A549 (cell line): ENCODE measurements around the gene NOL9.

Source experiments
- CTCF ChIP-seq: fragments of >200 bp; sonication (Bioruptor Twin); formaldehyde crosslinking; IDR thresholded peaks from 3 replicates; pipeline ENCODE4 v1.5.1; 2016
- EP300 ChIP-seq, 2 experiments: fragments of >200 bp; sonication (Bioruptor Twin); formaldehyde crosslinking; IDR thresholded peaks; 2 replicates in 1 of 2; 3 replicates in 1 of 2; pipeline ENCODE4 v1.6.1; 2016 to 2017
- GATA3 ChIP-seq: IDR thresholded peaks from 2 replicates; pipeline ENCODE4 v1.6.1; 2012; ENCODE audit warnings: borderline replicate concordance
- HOXA7 ChIP-seq: fragments of 250-450 bp; sonication (Bioruptor Pico); IDR thresholded peaks from 2 replicates; pipeline ENCODE4 v1.5.0; 2020; ENCODE audit warnings: mild to moderate bottlenecking, moderate library complexity
- JUN ChIP-seq, 2 experiments: fragments of >200 bp; sonication (Bioruptor Twin); formaldehyde crosslinking; IDR thresholded peaks; 2 replicates in 1 of 2; 3 replicates in 1 of 2; pipeline ENCODE4 v1.6.1; 2016 to 2017
- KDM1A ChIP-seq: fragments of 200-600 bp; sonication (generic); IDR thresholded peaks from 2 replicates; pipeline ENCODE4 v1.6.1; 2016; ENCODE audit warnings: low read depth, mild to moderate bottlenecking
- KDM5A ChIP-seq: fragments of 200-600 bp; sonication (generic); IDR thresholded peaks from 2 replicates; pipeline ENCODE4 v1.6.1; 2016; ENCODE audit warnings: antibody characterized with exemption, mild to moderate bottlenecking
- MAX ChIP-seq: IDR thresholded peaks from 2 replicates; pipeline ENCODE4 v1.6.1; 2012
- MYC ChIP-seq: IDR thresholded peaks from 2 replicates; pipeline ENCODE4 v1.6.1; 2012; ENCODE audit warnings: mild to moderate bottlenecking, inconsistent platforms, low read length, improper control_type of control experiment, borderline replicate concordance
- POLR2A ChIP-seq: IDR thresholded peaks from 2 replicates; pipeline ENCODE4 v1.6.1; 2012; ENCODE audit warnings: mild to moderate bottlenecking, low read length
- SMC3 ChIP-seq: fragments of >200 bp; sonication (Bioruptor Twin); formaldehyde crosslinking; IDR thresholded peaks from 3 replicates; pipeline ENCODE4 v1.6.1; 2018; ENCODE audit warnings: inconsistent platforms
- ZFP36 ChIP-seq: fragments of 450-650 bp; IDR thresholded peaks from 2 replicates; pipeline ENCODE4 v1.6.1; 2014; ENCODE audit warnings: borderline replicate concordance; ENCODE audit not compliant: partially characterized antibody

- TF ChIP-seq JUN (IDR thresholded peaks at IDR 0.05) = no peak
- TF ChIP-seq CTCF = peak; percentile 43; the same call in 2 of the 3 replicates
- no peak for TF ChIP-seq SMC3
- no peak for TF ChIP-seq ZFP36
- no peak for TF ChIP-seq MAX
- no peak for TF ChIP-seq MYC
- no peak for TF ChIP-seq GATA3
- TF ChIP-seq KDM5A = no peak
- TF ChIP-seq HOXA7 = no peak
- no peak for TF ChIP-seq KDM1A
- no peak for TF ChIP-seq EP300 (IDR thresholded peaks at IDR 0.05)
- TF ChIP-seq POLR2A = no peak
Measured at GRCh38 chr1:6523566-6523965, 30.7 kb downstream of the NOL9 start.
